ENCODE data around the gene TRIM46. TPM values are rescaled to one million over a fixed set of nuclear protein-coding genes. Genes with fewer than 3 reads are reported as not detected.

Gene TRIM46
- total RNA-seq, 5 donors from 2014 or later (not counting 1 experiment from before 2014, with no cell fraction given) = 5.1 to 12.2 (median 9.8) TPM

DNA sequence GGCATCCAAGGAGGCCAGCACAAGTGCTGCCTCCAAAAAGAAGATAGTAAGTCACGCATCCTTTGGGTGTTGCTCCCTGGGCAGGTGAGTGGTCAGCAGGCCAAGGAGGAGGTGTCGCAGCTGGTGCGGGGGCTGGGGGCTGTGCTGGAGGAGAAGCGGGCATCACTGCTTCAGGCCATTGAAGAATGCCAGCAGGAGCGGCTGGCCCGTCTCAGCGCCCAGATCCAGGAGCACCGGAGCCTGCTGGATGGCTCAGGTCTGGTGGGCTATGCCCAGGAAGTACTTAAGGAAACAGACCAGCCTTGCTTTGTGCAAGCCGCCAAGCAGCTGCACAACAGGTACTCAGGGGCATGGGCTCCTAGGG is 4.3 kb downstream of the TRIM46 start:
- peaks cover 26 to 33% (median 32%) of the 10 kb centered on the region in 3 donors for H3K4me1 Mint-ChIP-seq
- ATAC-seq (replicated peaks in 1 of 4) (no peak), DNase-seq (peak in 1 of 35 experiments; percentile 1)
- no peak overlapping the region for H3K27ac ChIP-seq (ENCODE audit: low read length)
- WGBS (ENCODE audit: insufficient coverage) = 97% methylated on average over 9 of the region's 9 CpGs
- no peaks in the 10 kb centered on the region for H3K27me3 ChIP-seq (replicated peaks in 1 of 2; ENCODE audit: control insufficient read depth in 2 of 2, extremely low read depth in 1 of 2, insufficient read depth in 2 of 2, low read length in 1 of 2)
- H3K36me3 ChIP-seq (ENCODE audit: control insufficient read depth in 2 of 2, extremely low read depth in 1 of 2, insufficient read depth in 1 of 2, low read length in 1 of 2) = peaks cover 13 to 27% of the 10 kb centered on the region in 2 donors
- no peaks in the 10 kb centered on the region for H3K27me3 Mint-ChIP-seq
- CTCF ChIA-PET = interaction anchor here (0.6 to 1.4 kb wide), 2 partner anchors 49 to 639 kb away, joined by 3 to 4 read pairs; no protein-coding TSS in a partner anchor
- no peak overlapping the region for H3K27ac Mint-ChIP-seq
- POLR2A ChIA-PET = interaction anchor here in 1 of 2 donors (0.5 kb wide), 1 partner anchor 127 kb away, joined by 5 read pairs; the partner anchor contains the start of gene ADAM15
- H3K9me3 ChIP-seq = no peaks in the 10 kb centered on the region
- peaks cover 10 to 39% of the 10 kb centered on the region in 2 experiments for H3K4me1 ChIP-seq (ENCODE audit: control insufficient read depth in 1 of 2, extremely low read depth in 1 of 2, insufficient read depth in 2 of 2, low read length in 2 of 2)
- H3K4me3 Mint-ChIP-seq = no peak overlapping the region
- H3K4me3 ChIP-seq (ENCODE audit: control insufficient read depth in 1 of 2, extremely low read depth in 1 of 2, low read length in 1 of 2) = no peak overlapping the region
- H3K9me3 Mint-ChIP-seq = no peaks in the 10 kb centered on the region
- peaks cover 12% of the 10 kb centered on the region for H3K36me3 Mint-ChIP-seq

- Mint-ChIP-seq H3K4me3 (no peak overlapping the region), H3K27me3 (no peaks in the 10 kb centered on the region), H3K27ac (no peak overlapping the region), H3K36me3 (peaks cover 17% of the 10 kb centered on the region), H3K4me1 (peaks cover 20 to 26% (median 26%) of the 10 kb centered on the region in 3 donors), H3K9me3 (no peaks in the 10 kb centered on the region)
- CTCF ChIA-PET = no interaction called here
- no peak overlapping the region for H3K27ac ChIP-seq (ENCODE audit: low read length)
- peaks cover 8 to 35% of the 10 kb centered on the region in 2 experiments for H3K4me1 ChIP-seq (ENCODE audit: control insufficient read depth in 1 of 2, extremely low read depth in 1 of 2, insufficient read depth in 2 of 2, low read length in 2 of 2)
- no peak for ATAC-seq (replicated peaks in 1 of 4)
- POLR2A ChIA-PET = no interaction called here
- DNase-seq = no peak
- H3K27me3 ChIP-seq (replicated peaks in 1 of 2; ENCODE audit: control insufficient read depth in 2 of 2, extremely low read depth in 1 of 2, insufficient read depth in 2 of 2, low read length in 1 of 2) = no peaks in the 10 kb centered on the region
- peaks cover 13 to 27% of the 10 kb centered on the region in 2 donors for H3K36me3 ChIP-seq (ENCODE audit: control insufficient read depth in 2 of 2, extremely low read depth in 1 of 2, insufficient read depth in 1 of 2, low read length in 1 of 2)
- no peak overlapping the region for H3K4me3 ChIP-seq (ENCODE audit: control insufficient read depth in 1 of 2, extremely low read depth in 1 of 2, low read length in 1 of 2)
- no peaks in the 10 kb centered on the region for H3K9me3 ChIP-seq
- 91% methylated on average over 25 of the region's 30 CpGs for WGBS (ENCODE audit: insufficient coverage)
Observed at GRCh38 chr1:155178441-155179111, 4.9 kb downstream of the TRIM46 start.

- ATAC-seq (replicated peaks in 1 of 4) (no peak), DNase-seq (no peak)
- no peak overlapping the region for H3K27ac ChIP-seq (ENCODE audit: low read length)
- H3K9me3 Mint-ChIP-seq = no peaks in the 10 kb centered on the region
- peaks cover 5 to 27% of the 10 kb centered on the region in 2 experiments for H3K4me1 ChIP-seq (ENCODE audit: control insufficient read depth in 1 of 2, extremely low read depth in 1 of 2, insufficient read depth in 2 of 2, low read length in 2 of 2)
- WGBS (ENCODE audit: insufficient coverage) = 95% methylated on average over 26 of the region's 31 CpGs
- H3K9me3 ChIP-seq = no peaks in the 10 kb centered on the region
- peaks cover 16 to 21% (median 19%) of the 10 kb centered on the region in 3 donors for H3K4me1 Mint-ChIP-seq
- H3K36me3 ChIP-seq (ENCODE audit: control insufficient read depth in 2 of 2, extremely low read depth in 1 of 2, insufficient read depth in 1 of 2, low read length in 1 of 2) = peaks cover 13 to 27% of the 10 kb centered on the region in 2 donors
- no peak overlapping the region for H3K4me3 Mint-ChIP-seq
- H3K4me3 ChIP-seq (ENCODE audit: control insufficient read depth in 1 of 2, extremely low read depth in 1 of 2, low read length in 1 of 2) = no peak overlapping the region
- peaks cover 19% of the 10 kb centered on the region for H3K36me3 Mint-ChIP-seq
- POLR2A ChIA-PET = no interaction called here
- no peaks in the 10 kb centered on the region for H3K27me3 Mint-ChIP-seq
- H3K27me3 ChIP-seq (replicated peaks in 1 of 2; ENCODE audit: control insufficient read depth in 2 of 2, extremely low read depth in 1 of 2, insufficient read depth in 2 of 2, low read length in 1 of 2) = no peaks in the 10 kb centered on the region
- CTCF ChIA-PET = interaction anchor here in 1 of 2 donors (0.7 kb wide), 1 partner anchor 8 kb away, joined by 3 read pairs; no protein-coding TSS in a partner anchor
- H3K27ac Mint-ChIP-seq = no peak overlapping the region
Observed at GRCh38 chr1:155179112-155180031, 5.7 kb downstream of the TRIM46 start.

DNA sequence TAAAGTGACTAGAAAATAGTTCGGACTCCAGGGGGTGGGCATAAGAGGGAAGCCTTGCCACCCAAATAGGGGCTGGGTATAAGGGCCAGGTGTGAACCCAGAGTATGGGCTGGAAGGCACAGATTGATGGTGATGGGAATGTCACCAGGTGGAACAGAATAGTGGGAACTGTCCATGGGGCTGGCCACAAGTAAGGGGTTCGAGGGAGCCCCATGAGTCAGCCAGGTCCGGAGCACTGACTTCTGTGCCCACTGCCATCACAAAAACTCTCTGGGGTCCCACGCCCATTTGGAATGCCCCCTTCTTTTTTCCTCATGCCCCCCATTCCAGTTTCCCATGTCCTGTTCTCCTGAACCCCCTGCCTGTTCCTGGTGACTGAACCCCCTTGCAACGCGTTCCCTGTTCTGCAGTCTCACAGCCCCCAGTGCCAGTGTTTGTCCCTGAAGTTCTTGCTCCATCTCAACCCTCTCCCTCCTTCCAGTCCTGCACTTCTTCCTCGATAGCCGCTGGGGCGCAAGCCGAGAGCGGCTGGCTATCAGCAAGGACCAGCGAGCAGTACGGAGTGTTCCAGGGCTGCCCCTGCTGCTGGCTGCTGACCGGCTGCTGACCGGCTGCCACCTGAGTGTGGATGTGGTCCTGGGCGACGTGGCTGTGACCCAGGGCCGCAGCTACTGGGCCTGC is 7.9 kb downstream of the TRIM46 start:
- DNase-seq (no peak), ATAC-seq (replicated peaks in 1 of 4) (no peak)
- H3K27me3 Mint-ChIP-seq = no peaks in the 10 kb centered on the region
- peaks cover 19% of the 10 kb centered on the region for H3K36me3 Mint-ChIP-seq
- Histone ChIP-seq H3K36me3 (ENCODE audit: control insufficient read depth in 2 of 2, extremely low read depth in 1 of 2, insufficient read depth in 1 of 2, low read length in 1 of 2) (peaks cover 11 to 27% of the 10 kb centered on the region in 2 donors), H3K27ac (ENCODE audit: low read length) (no peak overlapping the region), H3K4me1 (ENCODE audit: control insufficient read depth in 1 of 2, extremely low read depth in 1 of 2, insufficient read depth in 2 of 2, low read length in 2 of 2) (peaks cover 3 to 9% of the 10 kb centered on the region in 2 experiments), H3K9me3 (no peaks in the 10 kb centered on the region), H3K4me3 (ENCODE audit: control insufficient read depth in 1 of 2, extremely low read depth in 1 of 2, low read length in 1 of 2) (no peak overlapping the region), H3K27me3 (replicated peaks in 1 of 2; ENCODE audit: control insufficient read depth in 2 of 2, extremely low read depth in 1 of 2, insufficient read depth in 2 of 2, low read length in 1 of 2) (no peaks in the 10 kb centered on the region)
- H3K4me3 Mint-ChIP-seq = no peak overlapping the region
- ChIA-PET CTCF (no interaction called here), POLR2A (no interaction called here)
- H3K9me3 Mint-ChIP-seq = no peaks in the 10 kb centered on the region
- peaks cover 5 to 7% (median 6%) of the 10 kb centered on the region in 3 donors for H3K4me1 Mint-ChIP-seq
- H3K27ac Mint-ChIP-seq = no peak overlapping the region
- 90% methylated on average over 17 of the region's 18 CpGs for whole genome bisulfite sequencing (ENCODE audit: insufficient coverage)

GRCh38 chr1:155182052-155182550 is 8.5 kb downstream of the TRIM46 start:
- Mint-ChIP-seq H3K4me3 (no peak overlapping the region), H3K4me1 (peaks cover 0 to 2% (median under 1%) of the 10 kb centered on the region in 3 donors), H3K36me3 (peaks cover 19% of the 10 kb centered on the region), H3K27ac (no peak overlapping the region), H3K9me3 (no peaks in the 10 kb centered on the region), H3K27me3 (no peaks in the 10 kb centered on the region)
- H3K36me3 ChIP-seq (ENCODE audit: control insufficient read depth in 2 of 2, extremely low read depth in 1 of 2, insufficient read depth in 1 of 2, low read length in 1 of 2) = peaks cover 11 to 25% of the 10 kb centered on the region in 2 donors
- H3K27ac ChIP-seq (ENCODE audit: low read length) = no peak overlapping the region
- CTCF ChIA-PET = no interaction called here
- H3K4me3 ChIP-seq (ENCODE audit: control insufficient read depth in 1 of 2, extremely low read depth in 1 of 2, low read length in 1 of 2) = no peak overlapping the region
- no peaks in the 10 kb centered on the region for H3K27me3 ChIP-seq (replicated peaks in 1 of 2; ENCODE audit: control insufficient read depth in 2 of 2, extremely low read depth in 1 of 2, insufficient read depth in 2 of 2, low read length in 1 of 2)
- DNase-seq (no peak), ATAC-seq (replicated peaks in 1 of 4) (no peak)
- H3K9me3 ChIP-seq = no peaks in the 10 kb centered on the region
- POLR2A ChIA-PET = no interaction called here
- WGBS (ENCODE audit: insufficient coverage) = 97% methylated on average over 4 of the region's 7 CpGs
- peaks cover 0 to 3% of the 10 kb centered on the region in 2 experiments for H3K4me1 ChIP-seq (ENCODE audit: control insufficient read depth in 1 of 2, extremely low read depth in 1 of 2, insufficient read depth in 2 of 2, low read length in 2 of 2)

GRCh38 chr1:155183775-155184221 is 10.1 kb downstream of the TRIM46 start:
- Histone ChIP-seq H3K36me3 (ENCODE audit: control insufficient read depth in 2 of 2, extremely low read depth in 1 of 2, insufficient read depth in 1 of 2, low read length in 1 of 2) (peaks cover 8 to 12% of the 10 kb centered on the region in 2 donors), H3K27ac (ENCODE audit: low read length) (no peak overlapping the region), H3K27me3 (replicated peaks in 1 of 2; ENCODE audit: control insufficient read depth in 2 of 2, extremely low read depth in 1 of 2, insufficient read depth in 2 of 2, low read length in 1 of 2) (no peaks in the 10 kb centered on the region), H3K4me1 (ENCODE audit: control insufficient read depth in 1 of 2, extremely low read depth in 1 of 2, insufficient read depth in 2 of 2, low read length in 2 of 2) (no peaks in the 10 kb centered on the region), H3K4me3 (ENCODE audit: control insufficient read depth in 1 of 2, extremely low read depth in 1 of 2, low read length in 1 of 2) (no peak overlapping the region), H3K9me3 (no peaks in the 10 kb centered on the region)
- CTCF ChIA-PET = no interaction called here
- 96% methylated on average over 20 of the region's 20 CpGs for WGBS (ENCODE audit: insufficient coverage)
- DNase-seq (no peak), ATAC-seq (replicated peaks in 1 of 4) (no peak)
- H3K27ac Mint-ChIP-seq = no peak overlapping the region
- POLR2A ChIA-PET = interaction anchor here in 1 of 2 donors (0.5 kb wide), 1 partner anchor 291 kb away, joined by 4 read pairs; no protein-coding TSS in a partner anchor
- no peak overlapping the region for H3K4me3 Mint-ChIP-seq
- peaks cover 4 to 7% (median 5%) of the 10 kb centered on the region in 3 donors for H3K4me1 Mint-ChIP-seq
- H3K9me3 Mint-ChIP-seq = no peaks in the 10 kb centered on the region
- H3K27me3 Mint-ChIP-seq = no peaks in the 10 kb centered on the region
- H3K36me3 Mint-ChIP-seq = peaks cover 18% of the 10 kb centered on the region

Data from T-cell (primary cell).